ENCODE measurements around the gene MAPK8.

Gene MAPK8

DNA sequence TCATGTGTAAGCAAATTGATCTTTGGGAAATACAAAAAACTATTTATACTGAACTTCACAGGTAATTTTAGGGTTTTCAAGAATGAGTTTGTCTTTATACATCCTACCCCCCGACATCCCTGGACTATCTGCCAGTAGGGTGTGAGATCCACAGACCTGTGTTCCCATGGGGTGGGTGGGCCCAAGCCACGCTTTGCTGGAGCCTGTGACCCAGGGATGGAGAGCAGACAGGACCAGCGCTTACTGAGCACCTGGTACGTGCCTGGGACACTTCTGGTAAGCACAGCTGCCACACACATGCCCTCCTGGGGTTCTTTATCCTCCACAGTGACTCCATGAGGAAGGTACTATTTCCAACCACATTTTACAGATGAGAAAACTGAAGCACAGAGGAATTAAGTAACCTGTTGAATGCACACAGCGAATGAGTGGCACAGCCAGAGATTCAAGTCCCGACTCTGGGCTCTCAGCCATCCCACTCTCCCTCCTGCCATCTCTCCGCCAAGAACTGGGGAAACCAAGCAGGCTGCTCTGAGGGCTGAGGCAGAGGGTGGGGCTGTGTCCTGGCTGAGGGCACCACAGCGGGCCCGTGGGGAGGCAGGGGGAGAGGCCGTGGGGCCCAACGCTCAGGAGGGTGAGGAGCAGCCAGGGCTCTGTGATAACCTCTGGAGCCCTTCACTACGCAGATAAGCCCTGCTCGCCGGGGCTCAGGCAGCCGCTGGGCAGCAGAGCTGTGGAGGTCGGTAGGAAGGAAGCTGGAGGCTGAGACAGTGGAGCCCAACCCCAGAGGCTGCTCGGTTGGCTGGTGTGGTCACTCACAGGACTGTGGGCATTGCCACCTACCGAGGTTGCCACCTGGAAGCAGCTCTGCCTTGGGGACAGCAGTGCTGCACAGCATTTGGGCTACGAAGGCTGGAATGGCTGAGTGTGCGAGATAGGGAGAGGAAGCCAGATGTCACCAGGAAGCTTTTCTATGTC, 174.2 kb downstream of the MAPK8 start:
- no peak for DNase-seq

DNA sequence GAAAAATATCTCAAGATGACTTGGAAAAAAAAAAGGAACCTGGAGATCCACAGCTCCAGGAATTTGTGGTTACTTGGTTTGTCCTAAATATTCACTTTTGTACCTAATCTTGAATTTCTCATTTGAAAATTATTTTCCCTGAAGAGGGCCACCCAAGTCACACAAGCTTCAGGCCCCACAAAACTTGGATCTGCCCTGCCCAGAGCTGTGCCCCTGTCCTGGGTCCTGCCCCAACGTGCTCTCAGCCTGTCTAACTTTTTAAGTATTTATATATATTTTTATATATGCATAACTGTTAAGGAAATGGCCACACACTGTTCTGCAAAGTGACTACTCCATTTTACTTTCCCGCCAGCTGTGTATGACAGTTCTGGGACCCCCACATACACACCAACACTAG, 174.9 kb downstream of the MAPK8 start:
- DNase-seq = no peak

GRCh38 chr10:48482207-48482606, 175.7 kb downstream of the MAPK8 start:
- DNase-seq = no peak

DNA sequence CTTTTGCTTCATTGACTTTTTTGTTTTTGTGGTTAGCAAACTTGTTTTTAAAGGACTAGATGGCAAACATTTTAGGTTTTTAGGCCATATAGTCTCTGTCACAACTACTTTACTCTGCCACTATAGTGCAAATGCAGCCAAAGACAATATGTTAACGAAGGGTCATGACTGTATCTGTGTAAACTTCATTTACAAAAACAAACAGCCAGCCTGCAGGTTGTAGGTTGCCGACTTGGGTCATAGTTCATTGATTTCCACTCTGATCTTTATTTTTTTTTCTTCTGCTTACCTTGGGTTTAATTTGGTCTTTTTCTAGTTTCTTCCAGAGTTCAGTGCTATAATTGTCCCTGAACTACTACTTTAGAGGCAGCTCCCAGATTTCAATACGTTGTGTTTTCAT, 178.4 kb downstream of the MAPK8 start:
- no peak for DNase-seq

DNA sequence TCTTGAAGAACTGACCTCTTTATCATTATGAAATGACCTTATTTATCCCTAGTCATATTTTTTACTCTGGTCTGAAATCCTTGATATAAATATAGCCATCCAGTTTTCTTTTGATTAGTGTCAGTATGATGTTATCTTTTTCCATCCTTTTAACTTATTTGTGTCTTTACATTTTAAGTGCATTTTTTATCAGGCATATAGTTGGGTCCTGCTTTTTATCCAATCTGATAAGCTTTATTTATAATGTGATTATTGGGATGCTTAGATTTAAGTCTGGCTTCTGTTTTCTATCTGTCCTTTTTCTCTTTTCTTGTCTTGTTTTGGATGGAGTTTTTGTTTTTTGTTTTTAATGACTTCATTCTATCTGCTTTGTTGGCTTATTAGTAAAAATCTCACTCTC, 179.2 kb downstream of the MAPK8 start:
- no peak for DNase-seq

- DNase-seq = no peak
Observed at GRCh38 chr10:48487244-48487643, 180.8 kb downstream of the MAPK8 start.

All from NCI-H510A (cell line).